Measurements from ENCODE around the gene ZDHHC14. TPM values are rescaled to one million over a fixed set of nuclear protein-coding genes. Genes with fewer than 3 reads are reported as not detected.
"Not testable (repeated sequence)": the region's sequence is repeated elsewhere in the genome, so short reads cannot be mapped to it uniquely, and the experiment has no call there.

Gene ZDHHC14
- total RNA-seq, 1 experiment from 2014 or later: 3.2 TPM

- Histone ChIP-seq H3K27ac (ENCODE audit: low read depth, low read length, poor library complexity, severe bottlenecking) (no peak overlapping the region), H3K27me3 (replicated peaks; ENCODE audit: insufficient read depth, low read depth, low read length, poor library complexity) (no peaks in the 10 kb centered on the region), H3K9me3 (ENCODE audit: low read depth, low read length, poor library complexity, severe bottlenecking) (no peaks in the 10 kb centered on the region), H3K36me3 (ENCODE audit: insufficient read depth, low read length, poor library complexity, severe bottlenecking) (no peaks in the 10 kb centered on the region), H3K4me3 (ENCODE audit: low read depth, low read length, poor library complexity, severe bottlenecking) (no peak overlapping the region), H3K4me1 (ENCODE audit: insufficient read depth, low read length, poor library complexity, severe bottlenecking) (no peaks in the 10 kb centered on the region)
- CTCF ChIA-PET: no interaction called here
- intact Hi-C loops (cut with micrococcal nuclease; ENCODE audit: unreplicated experiment): no loop called here
- no TSS peak for BruUV-seq (replicated peaks)
- POLR2A ChIA-PET (ENCODE audit: low non-redundant PET): no interaction called here
- DNase-seq (ENCODE audit: low spot score): no peak
- TF ChIP-seq EZH2 (IDR thresholded peaks at IDR 0.05; ENCODE audit: borderline replicate concordance, low read depth, low read length, poor library complexity, severe bottlenecking) (no peak), CTCF (conservative IDR thresholded peaks at IDR 0.05; ENCODE audit: low read depth, low read length) (no peak)
Observed at GRCh38 chr6:157575436-157576145, 194.6 kb downstream of the ZDHHC14 start.

GRCh38 chr6:157576991-157577390 is 196.0 kb downstream of the ZDHHC14 start:
- BruUV-seq (replicated peaks); H3K27me3 ChIP-seq (replicated peaks; ENCODE audit: insufficient read depth, low read depth, low read length, poor library complexity); DNase-seq (ENCODE audit: low spot score); intact Hi-C loops (cut with micrococcal nuclease; ENCODE audit: unreplicated experiment); H3K9me3 ChIP-seq (ENCODE audit: low read depth, low read length, poor library complexity, severe bottlenecking); H3K36me3 ChIP-seq (ENCODE audit: insufficient read depth, low read length, poor library complexity, severe bottlenecking); H3K4me1 ChIP-seq (ENCODE audit: insufficient read depth, low read length, poor library complexity, severe bottlenecking); CTCF ChIA-PET; POLR2A ChIA-PET (ENCODE audit: low non-redundant PET); H3K27ac ChIP-seq (ENCODE audit: low read depth, low read length, poor library complexity, severe bottlenecking); H3K4me3 ChIP-seq (ENCODE audit: low read depth, low read length, poor library complexity, severe bottlenecking): not testable (repeated sequence)

GRCh38 chr6:157578527-157578926 is 197.5 kb downstream of the ZDHHC14 start:
- H3K36me3 ChIP-seq (ENCODE audit: insufficient read depth, low read length, poor library complexity, severe bottlenecking); POLR2A ChIA-PET (ENCODE audit: low non-redundant PET); CTCF ChIA-PET; H3K27me3 ChIP-seq (replicated peaks; ENCODE audit: insufficient read depth, low read depth, low read length, poor library complexity); H3K4me1 ChIP-seq (ENCODE audit: insufficient read depth, low read length, poor library complexity, severe bottlenecking); DNase-seq (ENCODE audit: low spot score); H3K9me3 ChIP-seq (ENCODE audit: low read depth, low read length, poor library complexity, severe bottlenecking); H3K27ac ChIP-seq (ENCODE audit: low read depth, low read length, poor library complexity, severe bottlenecking); BruUV-seq (replicated peaks); H3K4me3 ChIP-seq (ENCODE audit: low read depth, low read length, poor library complexity, severe bottlenecking); intact Hi-C loops (cut with micrococcal nuclease; ENCODE audit: unreplicated experiment): not testable (repeated sequence)

GRCh38 chr6:157579467-157580031 is 198.6 kb downstream of the ZDHHC14 start:
- intact Hi-C loops (cut with micrococcal nuclease; ENCODE audit: unreplicated experiment): no loop called here
- no peaks in the 10 kb centered on the region for H3K36me3 ChIP-seq (ENCODE audit: insufficient read depth, low read length, poor library complexity, severe bottlenecking)
- H3K4me3 ChIP-seq (ENCODE audit: low read depth, low read length, poor library complexity, severe bottlenecking): no peak overlapping the region
- ChIA-PET CTCF (no interaction called here), POLR2A (ENCODE audit: low non-redundant PET) (no interaction called here)
- H3K9me3 ChIP-seq (ENCODE audit: low read depth, low read length, poor library complexity, severe bottlenecking): no peaks in the 10 kb centered on the region
- no peak for DNase-seq (ENCODE audit: low spot score)
- H3K4me1 ChIP-seq (ENCODE audit: insufficient read depth, low read length, poor library complexity, severe bottlenecking): no peaks in the 10 kb centered on the region
- no peak overlapping the region for H3K27ac ChIP-seq (ENCODE audit: low read depth, low read length, poor library complexity, severe bottlenecking)
- no TSS peak for BruUV-seq (replicated peaks)
- no peaks in the 10 kb centered on the region for H3K27me3 ChIP-seq (replicated peaks; ENCODE audit: insufficient read depth, low read depth, low read length, poor library complexity)
- no peak for TF ChIP-seq EZH2 (IDR thresholded peaks at IDR 0.05; ENCODE audit: borderline replicate concordance, low read depth, low read length, poor library complexity, severe bottlenecking)
- TF ChIP-seq CTCF (conservative IDR thresholded peaks at IDR 0.05; ENCODE audit: low read depth, low read length): no peak

Measured in A673 (cell line).